Measurements from ENCODE around the gene PRKG1. TPM values are rescaled to one million over a fixed set of nuclear protein-coding genes. Genes with fewer than 3 reads are reported as not detected.

The PRKG1 gene
- total RNA-seq, 1 experiment from 2014 or later = not detected

GRCh38 chr10:51964630-51965029, 890.3 kb downstream of the PRKG1 start:
- no peak overlapping the region for H3K4me3 ChIP-seq
- no peak for DNase-seq (ENCODE audit: low read depth in 1 of 2, low spot score in 2 of 2)
- H3K27ac ChIP-seq = no peak overlapping the region
- no peaks in the 10 kb centered on the region; the same call in 1 of the 2 replicates for H3K9me3 ChIP-seq (replicated peaks)
- H3K36me3 ChIP-seq = no peaks in the 10 kb centered on the region
- H3K27me3 ChIP-seq (replicated peaks) = no peaks in the 10 kb centered on the region
- no peaks in the 10 kb centered on the region for H3K4me1 ChIP-seq (replicated peaks)

GRCh38 chr10:51965451-51965850, 891.2 kb downstream of the PRKG1 start:
- Histone ChIP-seq H3K27ac (no peak overlapping the region), H3K27me3 (replicated peaks) (no peaks in the 10 kb centered on the region)

GRCh38 chr10:51972733-51973346, 898.6 kb downstream of the PRKG1 start:
- Histone ChIP-seq H3K9me3 (replicated peaks) (no peaks in the 10 kb centered on the region), H3K36me3 (no peaks in the 10 kb centered on the region), H3K27me3 (replicated peaks) (no peaks in the 10 kb centered on the region), H3K27ac (no peak overlapping the region), H3K4me3 (no peak overlapping the region), H3K4me1 (replicated peaks) (no peaks in the 10 kb centered on the region)
- DNase-seq (ENCODE audit: low read depth in 1 of 2, low spot score in 2 of 2) = no peak

More at GRCh38 chr10:51965451-51965850, 891.2 kb downstream of the PRKG1 start:
- Histone ChIP-seq H3K4me3 (no peak overlapping the region), H3K4me1 (replicated peaks) (no peaks in the 10 kb centered on the region), H3K9me3 (replicated peaks) (no peaks in the 10 kb centered on the region; the same call in 1 of the 2 replicates), H3K36me3 (no peaks in the 10 kb centered on the region)
- no peak for DNase-seq (ENCODE audit: low read depth in 1 of 2, low spot score in 2 of 2)

- DNase-seq (ENCODE audit: low read depth in 1 of 2, low spot score in 2 of 2) = no peak
- Histone ChIP-seq H3K4me3 (no peak overlapping the region), H3K27ac (no peak overlapping the region), H3K27me3 (replicated peaks) (no peaks in the 10 kb centered on the region), H3K9me3 (replicated peaks) (no peaks in the 10 kb centered on the region), H3K36me3 (no peaks in the 10 kb centered on the region), H3K4me1 (replicated peaks) (no peaks in the 10 kb centered on the region)
Observed at GRCh38 chr10:51980752-51981151, 906.5 kb downstream of the PRKG1 start.

- Histone ChIP-seq H3K27me3 (replicated peaks) (no peaks in the 10 kb centered on the region), H3K4me3 (no peak overlapping the region), H3K36me3 (no peaks in the 10 kb centered on the region), H3K27ac (no peak overlapping the region), H3K4me1 (replicated peaks) (no peaks in the 10 kb centered on the region), H3K9me3 (replicated peaks) (no peaks in the 10 kb centered on the region)
- DNase-seq (ENCODE audit: low read depth in 1 of 2, low spot score in 2 of 2) = no peak
Observed at GRCh38 chr10:51981731-51982130, 907.4 kb downstream of the PRKG1 start.

- Histone ChIP-seq H3K27me3 (replicated peaks) (no peaks in the 10 kb centered on the region), H3K4me1 (replicated peaks) (no peaks in the 10 kb centered on the region), H3K27ac (no peak overlapping the region), H3K9me3 (replicated peaks) (no peaks in the 10 kb centered on the region), H3K4me3 (no peak overlapping the region), H3K36me3 (no peaks in the 10 kb centered on the region)
- DNase-seq (ENCODE audit: low read depth in 1 of 2, low spot score in 2 of 2) = no peak
Observed at GRCh38 chr10:51983481-51983880, 909.2 kb downstream of the PRKG1 start.

GRCh38 chr10:51985336-51985735, 911.0 kb downstream of the PRKG1 start:
- no peak for DNase-seq (ENCODE audit: low read depth in 1 of 2, low spot score in 2 of 2)
- no peaks in the 10 kb centered on the region for H3K27me3 ChIP-seq (replicated peaks)
- no peaks in the 10 kb centered on the region for H3K36me3 ChIP-seq

GRCh38 chr10:51986516-51986915, 912.2 kb downstream of the PRKG1 start:
- H3K27me3 ChIP-seq (replicated peaks) = no peaks in the 10 kb centered on the region
- H3K9me3 ChIP-seq (replicated peaks) = no peaks in the 10 kb centered on the region
- no peak overlapping the region for H3K27ac ChIP-seq
- DNase-seq (ENCODE audit: low read depth in 1 of 2, low spot score in 2 of 2) = no peak
- H3K4me1 ChIP-seq (replicated peaks) = no peaks in the 10 kb centered on the region
- no peak overlapping the region for H3K4me3 ChIP-seq
- no peaks in the 10 kb centered on the region for H3K36me3 ChIP-seq

More at GRCh38 chr10:51985336-51985735, 911.0 kb downstream of the PRKG1 start:
- no peaks in the 10 kb centered on the region for H3K9me3 ChIP-seq (replicated peaks)
- no peaks in the 10 kb centered on the region for H3K4me1 ChIP-seq (replicated peaks)
- no peak overlapping the region for H3K27ac ChIP-seq
- H3K4me3 ChIP-seq = no peak overlapping the region

- no peaks in the 10 kb centered on the region for H3K9me3 ChIP-seq (replicated peaks)
- no peak overlapping the region for H3K27ac ChIP-seq
- H3K4me1 ChIP-seq (replicated peaks) = no peaks in the 10 kb centered on the region
- no peaks in the 10 kb centered on the region for H3K27me3 ChIP-seq (replicated peaks)
- no peaks in the 10 kb centered on the region for H3K36me3 ChIP-seq
- DNase-seq (ENCODE audit: low read depth in 1 of 2, low spot score in 2 of 2) = no peak
- H3K4me3 ChIP-seq = no peak overlapping the region
Observed at GRCh38 chr10:51993475-51993874, 919.2 kb downstream of the PRKG1 start.

GRCh38 chr10:51999096-51999495, 924.8 kb downstream of the PRKG1 start:
- DNase-seq (ENCODE audit: low read depth in 1 of 2, low spot score in 2 of 2) = no peak

GRCh38 chr10:52004342-52004949, 930.2 kb downstream of the PRKG1 start:
- peak in 1 of 2 experiments; percentile 19 for DNase-seq (ENCODE audit: low read depth in 1 of 2, low spot score in 2 of 2)
- Histone ChIP-seq H3K4me3 (no peak overlapping the region), H3K27me3 (replicated peaks) (no peaks in the 10 kb centered on the region; the same call in 1 of the 2 replicates), H3K27ac (no peak overlapping the region), H3K36me3 (no peaks in the 10 kb centered on the region), H3K4me1 (replicated peaks) (no peaks in the 10 kb centered on the region), H3K9me3 (replicated peaks) (no peaks in the 10 kb centered on the region)

More at GRCh38 chr10:51999096-51999495, 924.8 kb downstream of the PRKG1 start:
- no peaks in the 10 kb centered on the region; the same call in 1 of the 2 replicates for H3K27me3 ChIP-seq (replicated peaks)
- no peak overlapping the region for H3K27ac ChIP-seq
- H3K4me1 ChIP-seq (replicated peaks) = no peaks in the 10 kb centered on the region
- H3K9me3 ChIP-seq (replicated peaks) = no peaks in the 10 kb centered on the region
- no peak overlapping the region for H3K4me3 ChIP-seq
- no peaks in the 10 kb centered on the region for H3K36me3 ChIP-seq

GRCh38 chr10:52007091-52007490, 932.8 kb downstream of the PRKG1 start:
- Histone ChIP-seq H3K27ac (no peak overlapping the region), H3K9me3 (replicated peaks) (no peaks in the 10 kb centered on the region), H3K4me3 (no peak overlapping the region), H3K4me1 (replicated peaks) (no peaks in the 10 kb centered on the region), H3K27me3 (replicated peaks) (no peaks in the 10 kb centered on the region; the same call in 1 of the 2 replicates), H3K36me3 (no peaks in the 10 kb centered on the region)
- no peak for DNase-seq (ENCODE audit: low read depth in 1 of 2, low spot score in 2 of 2)

- no peak overlapping the region for H3K27ac ChIP-seq
- H3K36me3 ChIP-seq = no peaks in the 10 kb centered on the region
- no peak for DNase-seq (ENCODE audit: low read depth in 1 of 2, low spot score in 2 of 2)
- H3K4me1 ChIP-seq (replicated peaks) = no peaks in the 10 kb centered on the region
- no peak overlapping the region for H3K4me3 ChIP-seq
- H3K9me3 ChIP-seq (replicated peaks) = no peaks in the 10 kb centered on the region
- H3K27me3 ChIP-seq (replicated peaks) = no peaks in the 10 kb centered on the region
Observed at GRCh38 chr10:52011118-52011517, 936.8 kb downstream of the PRKG1 start.

GRCh38 chr10:52019077-52019555, 944.8 kb downstream of the PRKG1 start:
- H3K36me3 ChIP-seq = no peaks in the 10 kb centered on the region
- H3K27ac ChIP-seq = no peak overlapping the region
- no peaks in the 10 kb centered on the region for H3K27me3 ChIP-seq (replicated peaks)
- no peak overlapping the region for H3K4me3 ChIP-seq
- H3K4me1 ChIP-seq (replicated peaks) = no peaks in the 10 kb centered on the region
- DNase-seq (ENCODE audit: low read depth in 1 of 2, low spot score in 2 of 2) = no peak
- H3K9me3 ChIP-seq (replicated peaks) = no peaks in the 10 kb centered on the region
